GM12874 (cell line): ENCODE data around the gene ARMC7.

Experiments used
- TF ChIP-seq, protein P1 (sequence below): IDR thresholded peaks from 2 replicates; pipeline ENCODE4 v1.5.1; 2011; ENCODE audit warnings: low read depth, mild to moderate bottlenecking, control low read depth, low read length, moderate library complexity; ENCODE audit not compliant: insufficient read depth

ARMC7 gene

GRCh38 chr17:75152922-75153779 lies 43.4 kb downstream of the ARMC7 start:
- TF ChIP-seq, protein P1, sequence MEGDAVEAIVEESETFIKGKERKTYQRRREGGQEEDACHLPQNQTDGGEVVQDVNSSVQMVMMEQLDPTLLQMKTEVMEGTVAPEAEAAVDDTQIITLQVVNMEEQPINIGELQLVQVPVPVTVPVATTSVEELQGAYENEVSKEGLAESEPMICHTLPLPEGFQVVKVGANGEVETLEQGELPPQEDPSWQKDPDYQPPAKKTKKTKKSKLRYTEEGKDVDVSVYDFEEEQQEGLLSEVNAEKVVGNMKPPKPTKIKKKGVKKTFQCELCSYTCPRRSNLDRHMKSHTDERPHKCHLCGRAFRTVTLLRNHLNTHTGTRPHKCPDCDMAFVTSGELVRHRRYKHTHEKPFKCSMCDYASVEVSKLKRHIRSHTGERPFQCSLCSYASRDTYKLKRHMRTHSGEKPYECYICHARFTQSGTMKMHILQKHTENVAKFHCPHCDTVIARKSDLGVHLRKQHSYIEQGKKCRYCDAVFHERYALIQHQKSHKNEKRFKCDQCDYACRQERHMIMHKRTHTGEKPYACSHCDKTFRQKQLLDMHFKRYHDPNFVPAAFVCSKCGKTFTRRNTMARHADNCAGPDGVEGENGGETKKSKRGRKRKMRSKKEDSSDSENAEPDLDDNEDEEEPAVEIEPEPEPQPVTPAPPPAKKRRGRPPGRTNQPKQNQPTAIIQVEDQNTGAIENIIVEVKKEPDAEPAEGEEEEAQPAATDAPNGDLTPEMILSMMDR, result no peak

DNA sequence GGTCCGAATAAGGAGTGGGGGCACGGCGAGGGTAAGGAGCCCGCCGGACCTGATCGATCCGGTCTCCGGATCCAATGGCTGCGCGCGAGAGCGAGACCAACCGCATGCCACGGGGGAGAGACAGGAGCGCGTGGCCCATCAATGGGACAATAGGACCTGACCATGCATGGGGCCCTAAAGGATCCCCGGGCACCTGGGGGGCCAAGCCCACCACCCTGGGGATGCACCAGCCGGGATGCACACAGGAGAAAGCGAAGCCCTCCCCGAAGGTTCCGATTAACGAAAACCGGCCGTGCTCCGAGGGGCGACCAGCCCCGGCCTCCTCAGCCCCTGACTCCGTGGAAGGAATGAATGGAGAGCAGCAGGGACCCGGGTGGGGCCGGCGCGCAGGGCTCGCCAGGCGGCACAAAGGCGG lies 44.0 kb downstream of the ARMC7 start:
- TF ChIP-seq, protein P1, result no peak

DNA sequence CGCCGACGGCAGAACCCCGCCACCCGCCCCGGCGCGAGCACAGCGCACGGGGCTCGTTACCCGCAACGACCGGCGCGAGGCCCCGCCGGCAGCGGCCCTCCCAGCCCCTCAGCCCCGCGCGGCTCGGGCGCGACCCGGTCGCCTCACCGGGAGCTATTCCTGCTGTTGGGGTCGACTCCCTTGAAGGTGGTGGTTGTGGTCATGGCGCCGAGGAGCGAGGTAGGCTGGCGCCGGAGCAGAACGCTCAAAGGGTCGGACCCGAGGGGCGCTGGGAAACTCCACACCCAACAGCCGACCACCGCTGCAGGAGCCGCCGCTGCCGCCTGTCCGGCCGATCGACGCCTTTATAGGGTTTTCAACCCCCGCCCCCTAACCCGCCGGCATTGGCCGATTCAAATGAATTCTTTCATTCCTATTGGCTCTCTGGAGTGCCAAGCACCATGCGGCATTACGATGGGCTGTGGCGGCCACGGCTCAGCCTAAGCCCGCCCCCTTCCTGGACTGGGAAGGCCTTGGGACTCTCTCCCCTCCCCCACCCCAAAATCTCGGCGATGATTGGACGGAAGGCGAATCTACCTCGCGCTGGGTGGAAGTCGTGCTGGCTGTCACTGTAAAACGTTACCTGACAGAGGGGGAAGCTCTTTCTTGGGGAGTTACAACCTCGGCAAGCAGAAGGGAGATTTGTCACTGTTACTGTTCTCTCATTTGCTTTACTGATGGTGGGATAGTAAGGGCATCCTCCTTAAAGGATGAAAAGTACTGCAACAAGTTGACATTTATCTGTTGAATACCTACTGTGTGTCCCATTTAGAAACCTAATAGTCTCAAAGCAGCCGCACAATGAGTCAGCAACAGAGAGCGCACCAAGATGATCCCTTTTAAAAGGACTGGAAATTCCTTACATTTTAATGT lies 44.7 kb downstream of the ARMC7 start, which contains the start of gene JPT1:
JPT1 (minus strand) TSS at position 318 of the 912 bp plus-strand sequence; CDS start at position 203, 115 bp downstream.
- TF ChIP-seq, protein P1, result no peak

GRCh38 chr17:75155191-75155601 lies 45.4 kb downstream of the ARMC7 start:
- TF ChIP-seq, protein P1, result no peak

DNA sequence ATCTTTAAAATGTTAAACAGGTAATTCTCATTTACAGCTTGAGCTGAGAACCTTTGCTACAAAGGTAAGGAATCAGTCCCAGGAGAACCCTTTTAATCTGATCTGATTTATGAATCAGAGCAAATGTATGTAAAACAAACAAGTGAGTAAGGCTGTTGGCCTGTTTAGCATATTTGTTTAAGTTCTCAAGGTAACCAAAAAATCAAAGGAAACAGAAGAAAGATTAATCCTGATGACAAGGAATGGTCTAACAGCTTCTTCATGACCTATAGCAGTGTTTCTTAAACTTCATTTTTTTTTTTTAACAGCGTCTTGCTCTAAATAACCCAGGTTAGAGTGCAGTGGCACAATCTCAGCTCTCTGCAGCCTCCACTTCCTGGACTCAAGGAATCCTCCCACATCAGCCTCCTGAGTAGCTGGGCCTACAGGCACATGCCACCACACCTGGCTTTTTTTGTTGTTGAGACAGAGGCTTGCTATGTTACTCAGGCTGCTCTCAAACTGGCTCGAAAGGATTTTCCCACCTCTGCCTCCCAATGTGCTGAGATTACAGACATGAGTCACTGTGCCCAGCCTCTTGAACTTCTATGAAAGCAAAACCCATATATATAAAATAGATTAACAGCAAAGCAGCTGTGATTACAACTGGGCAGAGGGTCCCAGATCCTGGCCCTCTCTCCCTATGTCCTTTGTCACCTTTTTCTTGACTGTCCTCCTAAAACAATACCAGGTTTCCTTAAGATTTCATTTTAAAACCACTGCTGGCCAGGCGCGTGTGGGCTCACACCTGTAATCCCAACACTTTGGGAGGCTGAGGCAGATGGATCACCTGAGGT lies 49.6 kb downstream of the ARMC7 start:
- TF ChIP-seq, protein P1, result no peak

DNA sequence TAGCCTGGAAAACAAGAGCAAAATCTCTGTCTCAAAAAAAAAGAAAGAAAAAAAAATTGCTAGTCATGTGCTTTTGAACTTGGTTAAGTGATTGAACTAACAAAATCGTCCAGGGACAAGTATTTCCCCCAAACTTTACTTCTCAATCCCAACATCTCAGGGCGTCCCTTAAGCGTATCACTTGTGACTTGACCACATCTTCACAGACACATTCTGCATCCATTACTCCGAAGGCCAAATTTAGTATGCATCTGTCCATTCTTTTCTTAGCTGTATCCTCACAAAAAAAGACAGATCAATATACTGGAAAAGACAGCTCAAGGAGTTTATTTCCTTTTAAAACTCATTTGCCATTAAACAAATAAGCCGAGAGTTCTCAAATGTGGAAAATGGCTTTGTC lies 50.4 kb downstream of the ARMC7 start:
- TF ChIP-seq, protein P1, result no peak
